ENCODE results near the gene SEMA3D.

SEMA3D gene

DNA sequence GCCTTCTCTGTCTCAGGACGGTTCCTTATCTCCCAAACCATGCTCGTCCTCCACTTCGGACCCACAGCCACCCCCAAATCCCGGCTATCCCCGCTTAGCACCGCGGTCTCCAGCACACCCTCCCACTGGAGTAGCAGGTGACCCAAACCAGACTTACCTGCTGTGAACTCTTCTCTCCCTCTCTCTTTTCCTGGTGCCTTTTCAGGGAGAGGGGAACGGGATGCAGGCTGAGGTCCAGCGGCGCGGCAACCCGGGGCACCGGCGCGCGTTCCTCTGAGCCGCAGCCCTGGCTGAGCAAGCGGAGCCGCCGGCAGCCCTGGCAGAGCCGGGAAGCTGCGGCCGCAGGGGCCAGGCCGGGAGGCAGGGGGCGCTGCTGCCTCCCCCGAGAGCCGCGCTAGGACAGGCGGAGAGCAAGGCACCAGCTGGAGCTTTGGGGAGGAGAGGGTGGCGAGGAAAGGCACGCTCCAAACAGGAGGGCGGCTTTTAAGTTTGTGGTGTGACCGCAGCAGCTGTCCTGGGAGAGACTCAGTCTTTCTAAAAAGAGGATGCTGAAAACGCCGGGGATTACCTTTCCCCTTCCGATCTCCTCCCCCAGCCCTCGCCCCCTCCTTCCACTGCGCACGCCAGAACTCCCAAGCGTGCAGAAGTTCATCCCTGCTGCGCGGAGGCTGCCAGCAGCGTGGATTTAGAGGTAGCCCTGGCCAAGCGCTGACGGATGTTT is at the start of gene SEMA3D:
TSS of gene SEMA3D (minus strand) at position 536 of the 721 bp plus-strand sequence. CDS start 65,165 bp downstream, outside the sequence.
- TF ChIP-seq, protein P1, sequence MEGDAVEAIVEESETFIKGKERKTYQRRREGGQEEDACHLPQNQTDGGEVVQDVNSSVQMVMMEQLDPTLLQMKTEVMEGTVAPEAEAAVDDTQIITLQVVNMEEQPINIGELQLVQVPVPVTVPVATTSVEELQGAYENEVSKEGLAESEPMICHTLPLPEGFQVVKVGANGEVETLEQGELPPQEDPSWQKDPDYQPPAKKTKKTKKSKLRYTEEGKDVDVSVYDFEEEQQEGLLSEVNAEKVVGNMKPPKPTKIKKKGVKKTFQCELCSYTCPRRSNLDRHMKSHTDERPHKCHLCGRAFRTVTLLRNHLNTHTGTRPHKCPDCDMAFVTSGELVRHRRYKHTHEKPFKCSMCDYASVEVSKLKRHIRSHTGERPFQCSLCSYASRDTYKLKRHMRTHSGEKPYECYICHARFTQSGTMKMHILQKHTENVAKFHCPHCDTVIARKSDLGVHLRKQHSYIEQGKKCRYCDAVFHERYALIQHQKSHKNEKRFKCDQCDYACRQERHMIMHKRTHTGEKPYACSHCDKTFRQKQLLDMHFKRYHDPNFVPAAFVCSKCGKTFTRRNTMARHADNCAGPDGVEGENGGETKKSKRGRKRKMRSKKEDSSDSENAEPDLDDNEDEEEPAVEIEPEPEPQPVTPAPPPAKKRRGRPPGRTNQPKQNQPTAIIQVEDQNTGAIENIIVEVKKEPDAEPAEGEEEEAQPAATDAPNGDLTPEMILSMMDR (IDR thresholded peaks at IDR 0.05; ENCODE audit: low read depth, low read length): peak; percentile 68
- peak within 1 kb of the TSS; percentile 67 to 70 for H3K4me3 ChIP-seq (replicated peaks in 1 of 2; ENCODE audit: low read depth in 2 of 2, low read length in 2 of 2)
- peak; percentile 81 to 87 for DNase-seq (ENCODE audit: low read depth in 2 of 2)

DNA sequence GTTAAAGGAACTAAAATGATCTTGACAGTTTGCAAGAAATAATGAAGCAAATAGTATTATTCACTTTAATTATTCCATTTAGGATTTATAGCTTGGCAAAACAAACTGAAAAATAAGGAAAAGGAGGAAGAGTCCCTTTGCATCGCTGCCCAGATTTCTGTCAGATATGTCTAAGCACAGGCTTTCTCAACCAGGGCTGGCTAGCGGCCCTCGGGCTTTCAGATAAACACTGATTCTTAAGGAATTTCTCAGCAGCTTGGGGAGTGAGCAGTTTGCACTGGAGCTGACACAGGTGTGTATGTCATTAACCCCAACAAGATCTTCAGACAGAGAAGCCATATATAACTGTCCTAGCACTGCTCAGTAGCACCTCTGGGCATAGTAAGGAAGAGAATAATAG is 47.9 kb upstream of the SEMA3D start:
- TF ChIP-seq, protein P1 (IDR thresholded peaks at IDR 0.05; ENCODE audit: low read depth, low read length): no peak
- no peak overlapping the region for H3K4me3 ChIP-seq (replicated peaks in 1 of 2; ENCODE audit: low read depth in 2 of 2, low read length in 2 of 2)
- no peak for DNase-seq (ENCODE audit: low read depth in 2 of 2)

DNA sequence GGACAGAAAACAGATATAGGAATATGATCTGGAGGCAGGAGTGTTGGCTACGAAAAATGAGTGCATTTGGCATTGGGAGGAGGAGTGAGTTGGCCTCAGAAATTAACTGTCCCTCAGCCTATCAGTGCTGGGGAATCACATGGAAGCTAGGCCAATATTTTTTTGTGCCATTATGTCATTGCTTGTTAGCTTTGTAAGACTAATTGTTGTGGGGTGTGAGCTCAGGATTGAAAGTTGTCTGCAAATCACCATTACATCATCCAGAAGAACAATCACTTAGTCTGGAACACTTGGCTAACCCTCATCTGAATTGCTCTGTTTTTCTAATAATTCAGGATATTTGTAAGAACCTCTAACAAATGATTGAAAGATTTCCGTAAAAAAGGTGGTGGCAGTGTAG is 45.2 kb upstream of the SEMA3D start:
- TF ChIP-seq, protein P1 (IDR thresholded peaks at IDR 0.05; ENCODE audit: low read depth, low read length): no peak
- no peak for DNase-seq (ENCODE audit: low read depth in 2 of 2)
- no peak overlapping the region for H3K4me3 ChIP-seq (replicated peaks in 1 of 2; ENCODE audit: low read depth in 2 of 2, low read length in 2 of 2)

DNA sequence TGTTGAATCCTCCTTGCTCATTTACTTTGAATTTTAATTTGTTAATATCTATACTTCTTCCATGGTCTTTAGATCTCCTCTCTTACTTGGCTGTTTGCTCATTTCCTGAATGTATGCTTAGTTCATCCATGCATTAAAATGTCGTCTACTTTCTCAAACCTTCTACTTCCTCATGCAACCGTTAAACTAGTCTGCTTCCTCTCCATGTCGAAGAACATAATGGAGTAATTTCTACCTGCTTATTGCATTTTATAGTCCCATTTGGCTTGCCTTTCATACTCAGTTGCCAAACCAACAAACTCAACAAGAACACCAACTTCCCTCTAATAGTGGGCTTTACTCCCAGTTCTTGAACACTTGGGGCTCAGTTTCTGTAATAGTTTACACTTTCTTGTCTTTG is 43.8 kb upstream of the SEMA3D start:
- H3K4me3 ChIP-seq (replicated peaks in 1 of 2; ENCODE audit: low read depth in 2 of 2, low read length in 2 of 2): no peak overlapping the region
- TF ChIP-seq, protein P1 (IDR thresholded peaks at IDR 0.05; ENCODE audit: low read depth, low read length): no peak
- DNase-seq (ENCODE audit: low read depth in 2 of 2): no peak

DNA sequence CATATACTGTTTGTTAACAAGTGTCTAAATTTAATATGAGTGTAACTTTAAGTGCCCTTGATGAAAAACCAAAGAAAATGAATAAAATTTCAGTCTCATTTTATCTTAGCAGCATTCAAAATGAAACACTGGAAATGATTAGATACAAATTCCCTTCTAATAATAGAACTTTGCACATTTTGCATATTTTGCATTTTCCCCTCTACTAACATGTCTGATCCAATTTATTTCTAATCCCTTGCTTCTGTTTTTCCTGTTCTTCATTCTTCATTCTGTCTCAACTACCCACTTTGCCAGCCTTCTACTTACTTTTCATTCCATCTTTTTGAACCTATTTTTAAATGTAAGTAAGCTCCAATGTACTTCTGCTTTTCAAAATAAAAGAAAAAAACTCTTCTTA is 42.7 kb upstream of the SEMA3D start:
- TF ChIP-seq, protein P1 (IDR thresholded peaks at IDR 0.05; ENCODE audit: low read depth, low read length): no peak
- DNase-seq (ENCODE audit: low read depth in 2 of 2): no peak
- H3K4me3 ChIP-seq (replicated peaks in 1 of 2; ENCODE audit: low read depth in 2 of 2, low read length in 2 of 2): no peak overlapping the region

DNA sequence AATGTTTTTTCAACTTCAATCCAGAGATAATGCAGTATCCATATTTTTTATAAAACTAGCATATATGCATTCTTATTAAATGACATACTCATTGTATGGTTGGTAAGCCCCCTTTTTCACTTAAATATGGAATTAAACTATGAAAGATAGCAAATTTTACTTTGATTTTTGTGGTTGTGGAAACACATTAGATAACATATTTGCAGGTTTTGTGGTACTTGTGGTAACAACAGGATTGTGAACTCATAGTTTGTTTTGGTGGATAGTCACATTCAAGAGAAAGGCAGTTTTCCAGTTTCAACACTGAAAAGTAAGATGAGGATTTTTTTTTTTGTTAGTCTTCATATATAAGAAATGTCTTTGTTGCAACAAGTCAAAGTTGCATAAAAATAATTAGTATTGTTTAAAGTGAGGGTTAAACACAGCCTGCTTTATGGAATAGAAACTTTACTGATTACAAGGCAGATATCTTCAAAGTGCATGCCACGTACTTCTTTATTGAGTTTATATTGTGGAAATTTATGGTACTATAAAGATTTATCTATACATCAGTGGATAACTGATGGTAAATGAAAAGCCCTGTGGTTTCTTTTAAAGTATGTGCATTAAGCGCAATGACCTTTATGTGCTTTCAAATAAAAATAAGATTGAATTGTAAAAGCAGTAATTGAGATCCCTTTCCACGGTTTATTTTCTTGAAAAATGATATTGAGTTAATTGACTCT is 39.7 kb upstream of the SEMA3D start:
- TF ChIP-seq, protein P1 (IDR thresholded peaks at IDR 0.05; ENCODE audit: low read depth, low read length): no peak
- DNase-seq (ENCODE audit: low read depth in 2 of 2): no peak
- H3K4me3 ChIP-seq (replicated peaks in 1 of 2; ENCODE audit: low read depth in 2 of 2, low read length in 2 of 2): no peak overlapping the region
